GM18867 (cell line): ENCODE results near the gene MYLK3.
"Not testable (repeated sequence)": the region's sequence is repeated elsewhere in the genome, so short reads cannot be mapped to it uniquely, and the experiment has no call there.

Experiments used
- ATAC-seq: cut with Tn5 transposase; IDR thresholded peaks from one replicate; pipeline ENCODE4 v1.9.1; 2021; ENCODE audit warnings: mild to moderate bottlenecking, moderate library complexity; ENCODE audit not compliant: unreplicated experiment

Gene MYLK3

GRCh38 chr16:46690281-46691178 lies 57.6 kb downstream of the MYLK3 start:
- no peak for ATAC-seq

GRCh38 chr16:46689365-46690280 lies 58.5 kb downstream of the MYLK3 start, which contains the start of gene ORC6:
Gene ORC6 (plus strand): TSS chr16:46689659. CDS start chr16:46689706, 47 bp downstream.
- peak; percentile 71 for ATAC-seq

- peak; percentile 84 for ATAC-seq
Observed at GRCh38 chr16:46688654-46689364, 59.3 kb downstream of the MYLK3 start, which contains the start of gene VPS35. Gene VPS35 (minus strand): TSS chr16:46689178. CDS start chr16:46689133, 45 bp downstream.

- no peak for ATAC-seq
Observed at GRCh38 chr16:46688101-46688653, 60.0 kb downstream of the MYLK3 start.

GRCh38 chr16:46687486-46687885 lies 60.7 kb downstream of the MYLK3 start:
- no peak for ATAC-seq

GRCh38 chr16:46686815-46687473 lies 61.2 kb downstream of the MYLK3 start:
- ATAC-seq: no peak

- ATAC-seq: not testable (repeated sequence)
Observed at GRCh38 chr16:46681867-46682266, 66.3 kb downstream of the MYLK3 start.

- not testable (repeated sequence) for ATAC-seq
Observed at GRCh38 chr16:46677943-46678342, 70.2 kb downstream of the MYLK3 start.

- peak; percentile 78 for ATAC-seq
Observed at GRCh38 chr16:46673320-46674013, 74.7 kb downstream of the MYLK3 start.

GRCh38 chr16:46662123-46662522 lies 86.0 kb downstream of the MYLK3 start:
- no peak for ATAC-seq

- peak; percentile 96 for ATAC-seq
Observed at GRCh38 chr16:46658925-46659324, 89.2 kb downstream of the MYLK3 start.
